Prostate gland (tissue), 2 donors: Measurements from ENCODE around the gene DNAJC27. TPM values are rescaled to one million over a fixed set of nuclear protein-coding genes. Genes with fewer than 3 reads are reported as not detected.
A peak's percentile ranks its signal among the peaks of the same experiment; 100 is the strongest.

ENCODE experiments used
- DNase-seq: peaks from one replicate; pipeline ENCODE4 v3.0.0-alpha.2; 2019; ENCODE audit warnings: low spot score
- H3K27ac ChIP-seq, 2 donors: fragments of 200-600 bp; sonication (generic); 2 replicates each; pipeline ENCODE4 v1.5.1; 2017 to 2019
- H3K27me3 ChIP-seq: fragments of 200-600 bp; sonication (generic); replicated peaks from 2 replicates; pipeline ENCODE4 v1.5.1; 2019; ENCODE audit not compliant: insufficient read depth
- H3K36me3 ChIP-seq, 2 donors: fragments of 200-600 bp; sonication (generic); 1 replicate in 1 of 2; 2 replicates in 1 of 2; pipeline versions ENCODE4 v1.5.1 to v1.8.1; 2017 to 2019
- H3K4me1 ChIP-seq: fragments of 200-600 bp; sonication (generic); replicated peaks from 2 replicates; pipeline ENCODE4 v1.5.1; 2019
- H3K4me3 ChIP-seq, 2 donors: fragments of 200-600 bp; sonication (generic); 2 replicates each; pipeline ENCODE4 v1.5.1; 2017 to 2019
- H3K9me3 ChIP-seq: fragments of 200-600 bp; sonication (generic); 2 replicates; pipeline ENCODE4 v1.5.1; 2017
- POLR2A ChIP-seq: fragments of 450-650 bp; IDR thresholded peaks from one replicate; pipeline ENCODE4 v1.6.1; 2016; ENCODE audit warnings: antibody characterized with exemption, mild to moderate bottlenecking
- POLR2AphosphoS5 ChIP-seq: sonication (generic); formaldehyde crosslinking; IDR thresholded peaks from one replicate; pipeline ENCODE4 v1.6.1; 2017; ENCODE audit warnings: antibody characterized with exemption
- WGBS: methylation state at CpG from one replicate; pipeline ENCODE4 v1.1.5; 2018; 5-methylcytosine and 5-hydroxymethylcytosine counted together
- intact Hi-C: fragments of 100-400 bp; cut with DNase I; formaldehyde crosslinking; loops from one replicate; pipeline ENCODE4 v1.14.2; 2022
- total RNA-seq, 2 donors: library from RNA; depleted of rRNA; stranded (reverse); fragments of >200 nt; gene quantifications; one replicate each; pipeline ENCODE4 v1.1.0, GENCODE V29; 2016
- TF ChIP-seq, protein P1 (sequence below), 4 experiments: fragments of 200-600 bp in 2 of 4; fragments of 450-650 bp in 2 of 4; sonication (generic) in 2 of 4; IDR thresholded peaks; 1 replicate in 3 of 4; 2 replicates in 1 of 4; pipeline ENCODE4 v1.5.1; 2016 to 2019; ENCODE audit warnings: antibody characterized with exemption in 4 of 4, mild to moderate bottlenecking in 2 of 4, moderate library complexity in 2 of 4

Gene DNAJC27
- total RNA-seq, 2 donors from 2014 or later: 3.0 to 9.2 TPM

DNA sequence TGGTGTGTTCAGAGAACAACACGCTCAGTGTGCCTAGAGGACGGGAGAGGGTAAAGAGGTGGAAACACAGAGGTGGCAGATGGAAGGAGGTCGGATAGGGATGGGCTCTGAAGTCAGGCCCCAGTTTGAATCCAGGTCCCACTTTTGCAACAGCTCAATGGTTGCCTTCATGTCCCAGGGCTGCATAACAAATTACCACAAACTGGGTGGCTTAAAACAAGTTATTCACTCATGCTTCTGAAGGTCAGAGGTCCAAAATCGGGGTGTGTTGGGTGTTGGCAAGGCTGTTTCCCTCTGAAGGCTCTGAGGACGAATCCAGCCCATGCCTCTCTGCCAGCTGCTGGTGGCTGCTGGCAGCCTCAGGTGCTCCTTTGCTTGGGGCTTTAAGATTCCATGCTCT is 39.0 kb downstream of the DNAJC27 start:
- intact Hi-C loops: no loop called here
- WGBS: 82% methylated on average over 5 of the region's 5 CpGs
- Histone ChIP-seq H3K27ac (no peak overlapping the region), H3K4me1 (no peaks in the 10 kb centered on the region), H3K36me3 (no peaks in the 10 kb centered on the region), H3K4me3 (no peak overlapping the region), H3K27me3 (no peaks in the 10 kb centered on the region), H3K9me3 (no peaks in the 10 kb centered on the region)
- no peak for TF ChIP-seq POLR2A
- TF ChIP-seq, protein P1, sequence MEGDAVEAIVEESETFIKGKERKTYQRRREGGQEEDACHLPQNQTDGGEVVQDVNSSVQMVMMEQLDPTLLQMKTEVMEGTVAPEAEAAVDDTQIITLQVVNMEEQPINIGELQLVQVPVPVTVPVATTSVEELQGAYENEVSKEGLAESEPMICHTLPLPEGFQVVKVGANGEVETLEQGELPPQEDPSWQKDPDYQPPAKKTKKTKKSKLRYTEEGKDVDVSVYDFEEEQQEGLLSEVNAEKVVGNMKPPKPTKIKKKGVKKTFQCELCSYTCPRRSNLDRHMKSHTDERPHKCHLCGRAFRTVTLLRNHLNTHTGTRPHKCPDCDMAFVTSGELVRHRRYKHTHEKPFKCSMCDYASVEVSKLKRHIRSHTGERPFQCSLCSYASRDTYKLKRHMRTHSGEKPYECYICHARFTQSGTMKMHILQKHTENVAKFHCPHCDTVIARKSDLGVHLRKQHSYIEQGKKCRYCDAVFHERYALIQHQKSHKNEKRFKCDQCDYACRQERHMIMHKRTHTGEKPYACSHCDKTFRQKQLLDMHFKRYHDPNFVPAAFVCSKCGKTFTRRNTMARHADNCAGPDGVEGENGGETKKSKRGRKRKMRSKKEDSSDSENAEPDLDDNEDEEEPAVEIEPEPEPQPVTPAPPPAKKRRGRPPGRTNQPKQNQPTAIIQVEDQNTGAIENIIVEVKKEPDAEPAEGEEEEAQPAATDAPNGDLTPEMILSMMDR (IDR thresholded peaks at IDR 0.05): no peak
- no peak for TF ChIP-seq POLR2AphosphoS5
- DNase-seq: no peak

DNA sequence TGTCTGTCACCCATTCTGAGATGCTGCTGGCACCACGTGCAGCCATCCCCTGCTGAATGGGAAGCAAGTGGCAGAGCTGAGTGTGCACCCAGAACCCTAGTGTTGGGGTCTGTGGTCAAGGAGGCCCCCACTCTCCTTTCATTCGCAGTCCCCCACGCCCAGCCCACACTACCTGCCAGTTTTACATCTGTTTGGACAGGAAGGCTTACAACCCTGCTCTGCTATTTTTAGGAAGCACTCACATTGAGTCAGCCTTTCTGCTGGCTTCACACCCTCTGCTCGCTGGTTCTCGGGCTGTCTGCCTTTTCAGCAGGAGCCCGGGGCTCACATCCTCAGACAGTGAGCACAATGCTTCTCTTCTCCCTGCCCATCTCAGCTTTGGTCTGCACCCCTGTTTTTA is 41.0 kb downstream of the DNAJC27 start:
- Histone ChIP-seq H3K27ac (no peak overlapping the region), H3K27me3 (no peaks in the 10 kb centered on the region), H3K4me3 (no peak overlapping the region), H3K4me1 (no peaks in the 10 kb centered on the region), H3K9me3 (no peaks in the 10 kb centered on the region), H3K36me3 (no peaks in the 10 kb centered on the region)
- DNase-seq: no peak
- TF ChIP-seq, protein P1 (IDR thresholded peaks at IDR 0.05): no peak
- TF ChIP-seq POLR2A: no peak
- TF ChIP-seq POLR2AphosphoS5: no peak
- intact Hi-C loops: no loop called here
- 55% methylated on average over 6 of the region's 6 CpGs for WGBS

DNA sequence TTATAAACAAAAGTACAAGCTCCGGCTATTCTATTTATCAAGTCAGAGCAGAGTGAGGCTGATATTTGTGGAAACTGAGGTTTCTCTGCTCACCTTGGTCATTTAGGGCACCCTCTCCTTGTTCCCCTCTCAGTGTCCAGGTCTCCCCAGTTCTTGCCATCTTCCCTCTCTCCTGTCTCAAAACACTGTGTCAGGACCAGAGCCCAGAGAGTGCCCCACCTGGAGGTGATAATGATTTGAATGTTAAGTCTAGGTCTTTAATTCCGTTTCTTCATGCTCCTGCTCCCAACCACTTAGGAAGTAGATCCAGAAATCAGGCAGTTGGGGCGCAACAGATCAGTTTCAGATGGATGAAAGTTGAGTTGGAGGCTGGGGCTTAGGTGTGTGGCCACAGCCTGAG is 42.5 kb downstream of the DNAJC27 start:
- TF ChIP-seq, protein P1 (IDR thresholded peaks at IDR 0.05): no peak
- Histone ChIP-seq H3K27ac (no peak overlapping the region), H3K4me3 (no peak overlapping the region), H3K9me3 (no peaks in the 10 kb centered on the region), H3K4me1 (no peaks in the 10 kb centered on the region), H3K27me3 (no peaks in the 10 kb centered on the region), H3K36me3 (no peaks in the 10 kb centered on the region)
- WGBS: 94% methylated on average over 3 of the region's 3 CpGs
- DNase-seq: no peak
- intact Hi-C loops: no loop called here

DNA sequence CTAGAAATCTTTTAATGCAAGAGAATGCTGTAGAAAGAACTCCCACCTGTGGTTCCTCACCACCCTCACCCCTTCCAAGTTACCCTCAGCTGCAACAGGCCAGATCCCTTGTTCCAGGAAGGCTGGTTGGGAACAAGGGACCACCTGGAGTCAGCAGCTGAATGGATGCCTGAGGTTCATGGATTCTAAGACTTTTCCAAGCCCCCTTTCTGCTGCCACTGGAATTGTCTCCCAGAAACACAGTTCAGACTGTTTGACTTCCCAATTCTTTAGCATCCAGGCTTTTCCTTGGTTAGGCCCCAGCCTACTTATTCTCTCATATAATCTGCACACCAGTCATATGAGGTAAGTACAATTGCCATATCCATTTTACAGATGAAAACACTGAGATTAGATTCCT is 43.7 kb downstream of the DNAJC27 start:
- intact Hi-C loops: no loop called here
- Histone ChIP-seq H3K27ac (no peak overlapping the region), H3K9me3 (no peaks in the 10 kb centered on the region), H3K4me3 (no peak overlapping the region), H3K36me3 (no peaks in the 10 kb centered on the region), H3K4me1 (no peaks in the 10 kb centered on the region), H3K27me3 (no peaks in the 10 kb centered on the region)
- DNase-seq: no peak
- TF ChIP-seq POLR2AphosphoS5: no peak
- TF ChIP-seq, protein P1 (IDR thresholded peaks at IDR 0.05): no peak
- TF ChIP-seq POLR2A: no peak

DNA sequence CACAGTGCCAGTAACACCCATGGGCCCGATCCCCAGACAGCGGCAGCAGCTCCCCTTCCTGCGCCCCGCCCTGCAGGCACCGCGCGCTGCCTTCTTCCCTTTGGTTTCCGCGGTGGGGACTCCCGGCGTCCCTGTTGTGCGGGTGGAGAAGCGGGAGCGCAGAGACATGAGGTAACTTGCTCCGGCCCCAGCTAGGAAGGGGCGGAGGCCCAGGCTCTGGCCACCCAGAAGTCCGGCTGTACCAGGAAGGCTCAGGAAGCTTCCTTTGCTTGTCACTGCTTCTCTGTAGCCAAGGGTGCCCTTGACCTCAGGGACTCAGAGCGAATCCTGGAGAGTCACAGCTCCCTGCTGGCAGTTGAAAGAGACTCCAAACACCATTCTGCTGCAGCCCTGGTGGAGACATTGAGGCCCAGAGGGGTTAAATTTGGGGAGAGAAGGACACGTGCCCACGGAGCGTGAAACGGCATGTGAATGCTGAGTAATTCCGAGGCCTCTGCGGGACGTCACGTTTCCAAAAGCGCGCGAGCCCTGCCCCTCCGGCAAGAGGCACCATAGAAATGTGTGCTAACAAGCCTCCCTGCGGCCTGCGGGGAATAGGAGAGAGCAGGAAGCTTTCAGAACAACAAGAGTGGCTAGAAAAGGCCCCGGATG is 45.0 kb downstream of the DNAJC27 start:
- Histone ChIP-seq H3K36me3 (no peaks in the 10 kb centered on the region), H3K27ac (peak overlapping the region; percentile 21 to 70), H3K4me3 (no peak overlapping the region), H3K9me3 (no peaks in the 10 kb centered on the region), H3K4me1 (no peaks in the 10 kb centered on the region), H3K27me3 (no peaks in the 10 kb centered on the region)
- DNase-seq: no peak
- TF ChIP-seq, protein P1 (IDR thresholded peaks at IDR 0.05): no peak
- TF ChIP-seq POLR2AphosphoS5: peak; percentile 9
- WGBS: 13% methylated on average over 33 of the region's 33 CpGs
- intact Hi-C loops: no loop called here
